ENCODE measurements around the gene GREB1. TPM values are rescaled to one million over a fixed set of nuclear protein-coding genes. Genes with fewer than 3 reads are reported as not detected.

GREB1 gene, protein sequence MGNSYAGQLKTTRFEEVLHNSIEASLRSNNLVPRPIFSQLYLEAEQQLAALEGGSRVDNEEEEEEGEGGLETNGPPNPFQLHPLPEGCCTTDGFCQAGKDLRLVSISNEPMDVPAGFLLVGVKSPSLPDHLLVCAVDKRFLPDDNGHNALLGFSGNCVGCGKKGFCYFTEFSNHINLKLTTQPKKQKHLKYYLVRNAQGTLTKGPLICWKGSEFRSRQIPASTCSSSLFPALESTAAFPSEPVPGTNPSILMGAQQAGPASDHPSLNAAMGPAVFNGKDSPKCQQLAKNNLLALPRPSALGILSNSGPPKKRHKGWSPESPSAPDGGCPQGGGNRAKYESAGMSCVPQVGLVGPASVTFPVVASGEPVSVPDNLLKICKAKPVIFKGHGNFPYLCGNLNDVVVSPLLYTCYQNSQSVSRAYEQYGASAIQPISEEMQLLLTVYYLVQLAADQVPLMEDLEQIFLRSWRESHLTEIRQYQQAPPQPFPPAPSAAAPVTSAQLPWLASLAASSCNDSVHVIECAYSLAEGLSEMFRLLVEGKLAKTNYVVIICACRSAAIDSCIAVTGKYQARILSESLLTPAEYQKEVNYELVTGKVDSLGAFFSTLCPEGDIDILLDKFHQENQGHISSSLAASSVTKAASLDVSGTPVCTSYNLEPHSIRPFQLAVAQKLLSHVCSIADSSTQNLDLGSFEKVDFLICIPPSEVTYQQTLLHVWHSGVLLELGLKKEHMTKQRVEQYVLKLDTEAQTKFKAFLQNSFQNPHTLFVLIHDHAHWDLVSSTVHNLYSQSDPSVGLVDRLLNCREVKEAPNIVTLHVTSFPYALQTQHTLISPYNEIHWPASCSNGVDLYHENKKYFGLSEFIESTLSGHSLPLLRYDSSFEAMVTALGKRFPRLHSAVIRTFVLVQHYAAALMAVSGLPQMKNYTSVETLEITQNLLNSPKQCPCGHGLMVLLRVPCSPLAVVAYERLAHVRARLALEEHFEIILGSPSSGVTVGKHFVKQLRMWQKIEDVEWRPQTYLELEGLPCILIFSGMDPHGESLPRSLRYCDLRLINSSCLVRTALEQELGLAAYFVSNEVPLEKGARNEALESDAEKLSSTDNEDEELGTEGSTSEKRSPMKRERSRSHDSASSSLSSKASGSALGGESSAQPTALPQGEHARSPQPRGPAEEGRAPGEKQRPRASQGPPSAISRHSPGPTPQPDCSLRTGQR (N-terminal part only)
- total RNA-seq (2014; rRNA removed; shearing (Covaris generic)), result 1.8 and 2.4 TPM in 2 replicates
- 0.26 and 0.85 TPM in 2 replicates for polyA plus RNA-seq (2014; cell fraction: nucleus; rRNA removed)

DNA sequence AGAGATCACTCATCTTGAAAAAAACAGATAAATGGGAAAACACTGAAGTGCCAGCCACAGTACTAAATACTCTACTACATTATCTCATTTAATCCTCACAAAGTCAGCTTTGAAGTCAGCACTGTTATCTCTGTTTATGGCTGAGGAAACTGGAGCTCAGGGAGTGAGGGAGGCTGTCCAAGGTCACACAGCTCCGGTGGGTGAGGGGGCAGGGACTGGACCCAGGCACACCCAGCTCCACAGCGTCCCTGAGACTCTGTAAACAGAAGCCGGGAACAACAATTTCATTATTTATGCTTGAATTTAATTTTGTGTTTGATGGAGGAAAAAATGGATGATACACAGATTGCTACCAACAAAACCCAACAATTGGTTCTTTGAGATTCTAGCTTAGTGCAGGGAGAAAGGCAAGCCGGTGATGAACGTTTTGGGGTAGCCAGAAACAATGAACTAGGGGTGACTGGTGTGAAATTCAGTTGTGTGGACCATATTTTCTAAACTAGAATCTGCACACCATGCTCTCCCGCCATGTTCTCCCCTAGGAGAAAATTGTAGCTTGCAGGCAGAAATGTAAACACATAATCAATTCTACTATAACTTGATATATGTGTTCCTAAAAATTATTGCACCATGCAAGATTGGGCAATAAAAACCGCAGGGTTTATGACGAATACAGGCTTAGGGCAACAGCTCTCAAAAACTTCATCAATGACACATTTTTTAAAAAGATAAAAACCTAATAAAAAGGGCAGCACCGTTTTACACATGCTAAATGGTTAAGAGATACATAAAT is at the start of gene GREB1:
Gene GREB1 (plus strand): TSS at position 768 of the 793 bp plus-strand sequence. CDS start 22,570 bp downstream, outside the sequence.
- no peak for DNase-seq (ENCODE audit: extremely low read depth, low read depth)

DNA sequence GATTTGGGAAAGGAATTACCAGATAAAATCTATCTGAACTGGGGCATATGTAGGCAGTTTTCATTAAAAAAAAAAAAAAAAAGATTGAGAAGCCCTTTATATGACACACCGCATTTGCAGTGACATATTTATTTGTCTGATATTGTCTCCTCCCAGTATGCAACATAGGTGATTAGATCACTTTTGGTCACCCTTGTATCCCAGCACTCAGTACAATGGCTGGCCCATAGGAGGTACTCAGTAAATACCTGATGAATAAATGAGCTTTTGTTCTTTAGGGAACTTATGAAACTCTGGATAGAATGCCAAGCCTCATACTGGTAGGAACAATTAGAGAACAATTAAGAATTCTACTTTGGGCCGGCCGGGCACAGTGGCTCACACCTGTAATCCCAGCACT is 45.0 kb upstream of the GREB1 start:
- DNase-seq (ENCODE audit: extremely low read depth, low read depth), result no peak

DNA sequence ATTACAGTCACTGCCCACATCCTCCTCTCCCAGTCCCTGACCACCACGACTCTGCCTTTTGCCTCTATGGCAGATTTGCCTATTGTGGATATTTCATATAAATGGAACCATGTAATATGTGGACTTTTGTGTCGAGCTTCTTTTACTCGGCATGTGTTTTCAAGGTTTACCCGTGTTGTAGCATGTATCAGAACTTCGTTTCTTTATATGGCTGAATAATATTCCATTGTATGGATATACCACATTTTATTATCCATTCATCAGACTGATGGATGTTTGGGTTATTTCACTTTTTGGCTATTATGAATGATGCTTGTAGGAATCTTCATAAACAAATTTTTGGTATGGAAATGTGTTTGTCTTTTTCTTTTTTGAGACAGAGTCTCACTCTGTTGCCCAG is 43.7 kb upstream of the GREB1 start:
- DNase-seq (ENCODE audit: extremely low read depth, low read depth), result no peak

DNA sequence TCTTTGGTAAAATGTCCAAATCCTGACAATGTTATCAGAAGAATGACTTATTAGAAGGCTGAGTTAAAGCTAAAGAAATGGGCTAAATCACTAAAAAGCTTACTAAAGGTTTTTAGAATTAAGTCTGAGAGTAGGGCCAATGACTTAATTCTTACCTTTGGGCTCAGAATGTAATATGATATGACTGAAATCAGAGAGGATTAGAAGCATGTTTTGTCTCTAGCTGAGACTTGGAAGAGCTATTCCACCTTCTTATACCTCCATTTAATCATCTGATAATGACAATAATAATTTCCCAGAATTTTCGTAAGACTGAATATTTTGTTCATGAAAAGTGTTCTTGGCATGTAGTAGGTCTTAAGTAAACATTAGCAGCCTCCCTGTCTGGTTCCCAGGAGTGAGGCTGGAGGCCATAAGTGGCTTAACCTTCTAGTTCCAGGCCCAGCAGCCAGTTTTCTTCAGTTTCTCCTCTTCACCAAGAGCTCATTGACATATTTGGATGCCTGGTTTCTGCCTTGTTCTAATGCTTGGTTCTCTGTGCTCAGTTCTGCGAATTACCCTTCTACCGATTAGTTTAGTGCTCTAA is 42.4 kb upstream of the GREB1 start:
- no peak for DNase-seq (ENCODE audit: extremely low read depth, low read depth)

DNA sequence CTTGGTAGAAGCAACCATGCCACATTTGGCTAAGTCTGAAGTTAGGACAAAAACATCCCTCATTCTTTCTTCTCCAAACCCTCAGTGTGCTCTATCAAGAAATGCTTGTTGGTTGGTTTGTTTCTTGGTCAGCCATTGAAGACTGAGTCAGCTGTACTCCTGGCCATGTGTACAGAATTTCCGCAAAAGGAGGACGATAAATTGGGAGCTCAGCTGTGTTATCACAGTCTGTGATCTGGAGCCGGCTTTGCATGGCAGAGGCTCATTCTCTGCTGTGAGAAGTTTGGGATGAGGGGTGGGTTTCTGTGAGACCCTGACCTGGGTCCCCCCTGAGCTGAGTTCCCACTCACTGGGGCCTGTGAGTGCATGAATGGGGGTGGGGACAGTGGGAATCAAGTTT is 41.6 kb upstream of the GREB1 start:
- DNase-seq (ENCODE audit: extremely low read depth, low read depth), result no peak

DNA sequence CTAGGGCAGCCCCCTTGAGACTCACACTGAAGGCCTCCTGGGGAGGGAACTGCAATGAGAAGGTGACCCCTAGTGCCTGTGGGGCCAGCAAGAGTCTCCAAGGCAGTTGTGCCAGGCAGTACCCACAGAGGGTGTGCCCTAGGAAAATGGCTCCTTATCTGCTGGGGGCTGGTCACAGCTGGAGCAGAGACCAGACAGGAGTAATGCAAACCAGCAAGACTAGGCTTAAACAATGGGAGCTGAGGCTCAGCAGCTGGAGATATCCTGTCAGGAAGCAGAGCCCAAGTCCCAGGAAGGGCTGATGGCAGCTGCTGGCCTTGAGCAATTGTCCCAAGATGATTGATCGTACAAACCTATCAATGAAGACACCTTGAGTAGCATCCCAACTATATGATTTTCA is 41.1 kb upstream of the GREB1 start:
- no peak for DNase-seq (ENCODE audit: extremely low read depth, low read depth)

DNA sequence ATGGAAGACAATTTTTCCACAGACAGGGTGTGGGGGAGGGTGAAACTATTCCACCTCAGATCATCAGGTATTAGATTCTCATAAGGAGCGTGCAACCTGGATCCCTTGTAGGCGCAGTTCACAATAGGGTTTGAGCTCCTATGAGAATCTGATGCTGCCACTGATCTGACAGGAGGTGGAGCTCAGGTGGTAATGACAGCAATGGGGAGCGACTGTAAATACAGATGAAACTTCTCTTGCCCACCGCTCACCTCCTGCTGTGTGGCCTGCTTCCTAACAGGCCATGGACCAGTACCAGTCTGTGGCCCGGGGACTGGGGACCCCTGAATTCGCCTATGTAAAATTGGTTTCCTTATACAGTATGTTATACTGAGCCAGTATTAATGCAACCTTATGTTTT is 40.6 kb upstream of the GREB1 start:
- no peak for DNase-seq (ENCODE audit: extremely low read depth, low read depth)

DNA sequence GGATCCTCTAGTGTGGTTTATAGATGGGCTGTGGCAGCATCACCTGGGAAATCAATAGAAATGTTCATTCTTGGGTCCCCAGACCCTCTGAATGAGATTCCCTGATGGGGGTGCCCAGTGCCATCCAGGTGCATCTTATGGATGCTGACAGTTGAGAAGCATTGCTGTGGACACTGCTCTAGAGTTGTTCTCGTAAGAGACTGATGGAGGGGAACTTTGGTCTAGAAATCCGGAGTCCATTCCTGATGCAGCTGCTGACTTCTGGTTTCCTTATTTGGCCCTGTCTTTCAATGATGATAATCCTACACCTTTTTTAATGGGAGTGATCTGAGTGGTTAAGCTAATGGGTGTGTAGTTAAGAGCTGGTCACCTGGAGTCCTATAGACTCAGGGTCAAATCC is 39.5 kb upstream of the GREB1 start:
- no peak for DNase-seq (ENCODE audit: extremely low read depth, low read depth)

DNA sequence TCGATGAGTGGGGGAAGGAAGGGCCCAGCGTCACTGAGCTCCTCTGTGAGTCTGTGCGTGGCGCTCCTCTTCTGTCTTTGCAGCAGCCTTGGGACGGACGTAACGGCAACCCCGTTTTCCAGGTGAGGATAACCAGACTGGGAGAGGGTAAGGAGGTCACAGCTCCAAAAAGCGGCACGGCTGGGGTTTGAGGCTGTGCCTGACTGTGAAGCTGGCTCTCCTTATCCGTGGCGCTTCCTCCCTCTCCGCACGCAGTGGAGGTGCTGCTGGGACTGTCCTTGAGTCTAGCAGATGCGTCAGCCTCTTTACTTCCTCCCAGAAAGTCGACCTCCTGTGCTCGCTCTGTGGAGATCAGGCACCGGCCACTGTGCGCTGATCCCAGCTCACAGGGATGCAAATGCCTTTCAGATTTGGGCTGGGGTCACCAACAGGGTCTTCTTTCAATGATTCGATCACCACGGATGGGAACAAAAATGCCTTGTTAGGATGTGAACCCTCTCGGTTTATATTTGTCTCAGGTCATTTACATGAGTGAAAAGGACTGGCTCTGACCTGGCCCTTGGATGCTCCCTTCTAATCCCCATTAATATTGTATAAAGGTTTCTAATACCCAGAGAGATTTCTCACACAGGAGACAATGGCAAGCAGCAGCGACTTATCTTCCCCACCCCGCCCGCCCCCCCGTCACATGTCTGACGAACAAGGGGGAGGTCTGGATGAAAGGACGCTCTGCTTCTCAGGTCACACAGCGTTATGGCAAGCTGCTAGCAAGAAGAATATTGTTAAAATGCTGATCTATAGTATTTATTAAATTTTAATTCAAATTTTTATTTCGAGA is 37.8 kb upstream of the GREB1 start:
- DNase-seq (ENCODE audit: extremely low read depth, low read depth), result no peak

DNA sequence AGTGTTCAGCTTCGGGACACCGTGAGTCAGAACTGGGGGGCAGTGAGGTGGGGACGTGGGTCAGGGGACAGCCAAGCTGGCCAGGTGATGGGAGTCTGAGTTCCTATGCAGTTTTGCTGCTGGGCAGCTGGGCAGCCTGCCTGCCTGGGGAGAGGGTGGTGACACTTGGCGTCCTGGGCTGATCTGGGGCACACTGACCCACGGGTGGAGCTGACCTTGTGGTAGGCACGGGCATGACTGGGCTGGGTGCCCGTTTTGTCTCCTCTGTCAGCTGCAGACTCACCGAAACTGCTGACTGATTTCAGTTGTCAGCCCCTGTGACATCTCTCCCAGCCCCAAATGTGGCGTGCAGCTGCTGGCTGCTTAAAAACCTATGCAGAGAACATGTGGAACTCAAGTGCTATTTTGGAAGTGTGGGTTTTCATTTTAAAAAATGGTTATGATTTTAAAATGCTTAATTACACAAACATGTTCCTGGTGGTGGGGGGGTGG is 35.3 kb upstream of the GREB1 start:
- DNase-seq (ENCODE audit: extremely low read depth, low read depth), result no peak

DNA sequence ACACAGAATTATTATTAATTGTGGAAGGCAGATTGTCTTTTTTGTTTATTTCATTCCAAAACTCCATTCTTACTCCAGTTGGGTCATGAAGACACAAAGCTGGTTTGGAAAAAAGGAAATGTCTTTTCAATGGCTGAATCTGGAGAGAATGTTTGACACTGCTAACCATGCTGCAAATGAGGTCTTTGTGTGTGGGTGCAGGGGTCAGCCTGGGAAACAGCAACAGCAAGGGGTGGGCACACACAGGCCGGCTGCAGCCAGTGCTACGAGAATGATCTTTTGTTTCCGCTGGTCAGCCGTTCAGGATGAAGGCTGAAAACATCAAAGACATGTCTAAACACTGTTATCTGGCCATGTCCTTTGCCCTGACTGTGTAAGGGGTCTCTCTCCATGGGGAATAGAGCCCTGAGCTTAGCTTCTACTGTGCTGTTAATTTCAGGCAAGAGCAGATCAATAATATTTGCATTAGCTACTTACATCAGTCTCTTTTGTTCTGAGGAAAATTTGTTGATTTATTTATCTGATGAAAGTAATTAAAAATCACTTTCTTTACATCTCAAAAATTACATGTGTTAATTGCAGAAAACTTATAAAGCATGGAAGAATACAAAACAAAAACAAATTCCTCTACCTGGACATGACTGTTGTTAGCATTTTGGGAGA is 34.6 kb upstream of the GREB1 start:
- DNase-seq (ENCODE audit: extremely low read depth, low read depth), result no peak

DNA sequence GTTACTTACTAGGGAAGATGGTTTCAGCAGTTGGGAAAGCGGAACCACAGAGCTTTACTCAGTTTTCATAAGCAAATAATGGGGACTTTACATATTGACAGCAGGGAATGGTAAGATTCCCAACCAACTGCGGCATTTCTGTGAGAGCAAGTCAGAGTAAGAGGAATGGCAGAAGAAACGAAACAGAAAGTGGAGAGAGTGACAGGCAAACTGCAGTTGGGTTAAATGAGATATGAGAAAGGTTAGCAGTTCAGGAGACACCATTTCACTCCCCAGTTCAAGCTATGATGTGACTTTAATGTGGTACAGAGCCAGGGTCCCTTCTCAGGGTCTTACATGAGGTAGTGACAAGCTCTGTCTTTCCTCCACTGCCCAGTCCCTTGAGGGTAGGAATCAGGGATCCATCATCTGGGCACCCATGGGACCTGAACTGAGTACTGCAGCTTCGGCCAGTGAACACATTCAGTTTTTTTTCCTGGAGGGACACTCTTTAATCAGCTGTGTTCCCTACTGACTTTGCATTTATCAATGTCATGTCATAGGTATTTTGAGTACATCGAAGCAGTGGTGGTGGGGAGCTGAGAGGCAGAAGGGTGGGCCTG is 33.0 kb upstream of the GREB1 start:
- no peak for DNase-seq (ENCODE audit: extremely low read depth, low read depth)

DNA sequence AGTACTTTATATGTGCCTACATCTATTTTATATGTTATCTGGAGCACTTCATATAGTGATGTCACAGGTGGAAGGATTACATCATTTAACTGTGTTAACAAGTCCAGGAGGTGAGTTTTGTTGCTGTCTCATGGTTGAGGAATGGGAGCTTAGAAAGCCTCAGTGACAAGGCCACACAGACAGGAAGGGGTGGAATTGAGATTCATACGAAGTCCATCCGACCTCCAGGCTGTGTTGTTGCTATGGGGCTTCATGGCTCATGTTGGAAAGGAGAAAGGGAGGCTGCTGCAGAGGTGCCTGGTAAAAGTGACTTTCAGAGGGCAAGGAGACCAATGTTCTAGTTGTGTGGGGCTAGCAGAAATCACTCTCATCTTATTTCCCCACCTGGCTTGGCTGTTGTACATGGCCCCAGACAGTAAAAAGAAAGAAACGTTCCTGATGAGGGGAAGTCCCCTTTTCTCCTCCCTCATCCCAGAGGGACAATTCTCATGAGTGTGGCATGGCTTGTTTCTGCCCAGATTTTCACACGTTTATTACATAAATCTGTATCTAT is 31.0 kb upstream of the GREB1 start:
- no peak for DNase-seq (ENCODE audit: extremely low read depth, low read depth)

DNA sequence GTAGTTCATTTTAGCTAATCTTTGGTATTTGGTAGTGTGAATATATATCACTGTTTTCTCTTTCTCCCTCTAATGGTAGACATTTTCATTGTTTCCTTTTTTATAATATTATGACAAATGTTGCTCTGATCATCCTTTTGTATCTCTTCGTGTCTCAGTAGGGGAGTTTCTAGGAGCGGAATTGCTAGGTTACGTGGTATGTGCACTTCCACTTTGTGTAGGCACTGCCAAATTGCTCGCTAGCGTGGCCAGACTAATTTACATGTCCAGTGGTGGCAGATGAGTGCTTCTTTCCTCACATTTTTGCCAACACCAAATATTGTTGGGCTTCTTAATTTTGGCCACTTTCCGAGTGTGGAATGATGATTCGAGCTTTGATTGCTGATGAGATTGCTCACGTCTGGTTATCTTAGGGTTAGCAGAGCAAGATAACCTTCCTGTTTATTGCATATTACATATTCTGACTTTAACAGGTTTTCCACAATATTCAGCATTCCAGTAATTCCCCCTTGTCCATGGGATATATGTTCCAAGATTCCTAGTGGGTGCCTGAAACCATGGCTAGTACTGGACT is 30.4 kb upstream of the GREB1 start:
- no peak for DNase-seq (ENCODE audit: extremely low read depth, low read depth)

DNA sequence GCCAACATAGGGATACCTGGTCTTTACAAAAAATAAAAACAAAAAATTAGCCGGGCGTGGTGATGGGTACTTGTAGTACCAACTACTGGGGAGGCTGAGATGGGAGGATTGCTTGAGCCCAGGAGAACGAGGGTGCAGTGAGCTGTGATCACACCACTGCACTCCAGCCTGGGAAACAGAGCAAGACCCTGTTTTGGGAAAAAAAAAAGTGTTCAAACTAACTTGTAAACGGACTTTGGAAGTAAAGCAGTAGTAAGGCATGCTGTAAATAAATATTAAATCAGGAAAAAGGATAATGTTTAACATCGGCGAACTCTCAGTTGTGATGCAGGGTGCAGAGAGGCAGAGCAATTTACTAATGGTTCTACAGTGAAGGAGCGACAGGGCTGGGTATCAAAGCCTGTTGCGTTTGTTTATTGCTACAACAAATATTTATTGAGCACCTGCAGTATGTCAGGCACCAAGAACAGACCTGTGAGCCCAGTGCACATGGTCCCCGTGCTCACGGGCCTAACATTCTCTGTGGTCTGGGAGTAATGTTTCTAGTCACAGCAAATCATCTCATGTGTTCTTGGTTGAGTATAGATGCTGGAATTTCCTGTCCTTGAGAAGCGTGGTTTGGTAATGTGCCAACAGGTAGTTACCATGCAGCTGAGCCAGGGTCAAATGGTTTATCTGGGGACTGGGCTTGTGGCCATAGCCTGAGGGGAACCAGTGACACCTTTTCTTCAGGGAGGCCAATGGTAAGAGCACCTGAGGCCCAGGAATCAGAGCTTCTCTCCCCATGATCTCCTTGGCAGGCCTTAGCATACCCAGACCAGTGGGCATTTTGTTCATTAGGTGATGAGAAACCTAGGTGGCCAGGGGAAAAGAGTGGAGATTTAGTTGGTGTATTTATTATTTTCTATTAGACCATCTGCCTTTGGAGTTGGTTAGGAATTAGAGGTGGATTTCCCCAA is 27.9 kb upstream of the GREB1 start:
- no peak for DNase-seq (ENCODE audit: extremely low read depth, low read depth)

DNA sequence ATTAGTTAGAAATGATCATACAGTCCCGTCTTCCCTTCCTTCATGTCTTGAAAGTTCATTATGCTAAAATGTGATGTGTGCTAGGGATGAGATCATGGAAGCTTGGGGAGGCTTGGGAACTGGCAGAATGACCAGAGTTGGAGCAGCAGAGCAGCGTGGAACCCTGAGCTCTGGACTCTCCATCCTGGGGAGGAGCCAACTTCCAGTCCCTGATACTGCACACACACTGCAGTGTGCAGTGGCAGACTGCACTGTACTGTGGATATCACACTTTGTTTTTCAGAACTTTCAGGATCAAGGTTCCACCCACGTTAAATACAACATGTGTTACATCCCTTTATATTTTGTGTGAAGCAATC is 27.3 kb upstream of the GREB1 start:
- no peak for DNase-seq (ENCODE audit: extremely low read depth, low read depth)

Measured in NCI-H460 (cell line).